Measurements from ENCODE around the gene TMEM179. TPM values are rescaled to one million over a fixed set of nuclear protein-coding genes. Genes with fewer than 3 reads are reported as not detected.

The TMEM179 gene
- total and polyA plus RNA-seq, 2 donors (not counting 1 experiment from before 2014, with no cell fraction given) = not detected

GRCh38 chr14:104596451-104596918 is 8.1 kb downstream of the TMEM179 start:
- intact Hi-C loops (cut with micrococcal nuclease) = no loop called here
- no peak overlapping the region for H3K27ac Mint-ChIP-seq
- no peaks in the 10 kb centered on the region for H4K20me1 ChIP-seq (ENCODE audit: control insufficient read depth, insufficient read depth, low read length, poor library complexity, severe bottlenecking)
- peaks cover 2% of the 10 kb centered on the region for H3K4me1 Mint-ChIP-seq
- WGBS (ENCODE audit: insufficient coverage) = 86% methylated on average over 11 of the region's 11 CpGs
- ChIA-PET POLR2A (interaction anchor here (0.6 kb wide), 2 partner anchors 10 to 213 kb away, joined by 3 to 7 read pairs; no protein-coding TSS in a partner anchor), CTCF (no interaction called here)
- H3K79me2 ChIP-seq (ENCODE audit: control insufficient read depth, insufficient read depth, low read length) = no peaks in the 10 kb centered on the region
- no peak for DNase-seq
- H3K4me3 Mint-ChIP-seq = no peak overlapping the region
- peaks cover 0 to 10% (median 0%) of the 10 kb centered on the region in 4 experiments for H3K27me3 ChIP-seq (replicated peaks in 1 of 4; ENCODE audit: control extremely low read depth in 1 of 4, control insufficient read depth in 3 of 4, insufficient read depth in 4 of 4, low read length in 3 of 4)
- no peak for TF ChIP-seq EZH2 (IDR thresholded peaks at IDR 0.05; ENCODE audit: borderline replicate concordance, insufficient read depth, low read depth, low read length, poor library complexity, severe bottlenecking)
- TF ChIP-seq, protein P1, sequence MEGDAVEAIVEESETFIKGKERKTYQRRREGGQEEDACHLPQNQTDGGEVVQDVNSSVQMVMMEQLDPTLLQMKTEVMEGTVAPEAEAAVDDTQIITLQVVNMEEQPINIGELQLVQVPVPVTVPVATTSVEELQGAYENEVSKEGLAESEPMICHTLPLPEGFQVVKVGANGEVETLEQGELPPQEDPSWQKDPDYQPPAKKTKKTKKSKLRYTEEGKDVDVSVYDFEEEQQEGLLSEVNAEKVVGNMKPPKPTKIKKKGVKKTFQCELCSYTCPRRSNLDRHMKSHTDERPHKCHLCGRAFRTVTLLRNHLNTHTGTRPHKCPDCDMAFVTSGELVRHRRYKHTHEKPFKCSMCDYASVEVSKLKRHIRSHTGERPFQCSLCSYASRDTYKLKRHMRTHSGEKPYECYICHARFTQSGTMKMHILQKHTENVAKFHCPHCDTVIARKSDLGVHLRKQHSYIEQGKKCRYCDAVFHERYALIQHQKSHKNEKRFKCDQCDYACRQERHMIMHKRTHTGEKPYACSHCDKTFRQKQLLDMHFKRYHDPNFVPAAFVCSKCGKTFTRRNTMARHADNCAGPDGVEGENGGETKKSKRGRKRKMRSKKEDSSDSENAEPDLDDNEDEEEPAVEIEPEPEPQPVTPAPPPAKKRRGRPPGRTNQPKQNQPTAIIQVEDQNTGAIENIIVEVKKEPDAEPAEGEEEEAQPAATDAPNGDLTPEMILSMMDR (IDR thresholded peaks at IDR 0.05) = no peak
- H3K36me3 ChIP-seq (replicated peaks in 1 of 2; ENCODE audit: control extremely low read depth in 1 of 2, control insufficient read depth in 1 of 2, extremely low read depth in 1 of 2, insufficient read depth in 2 of 2, low read length in 1 of 2) = no peaks in the 10 kb centered on the region
- ATAC-seq (ENCODE audit: low read depth) = no peak
- H3K4me3 ChIP-seq (ENCODE audit: control extremely low read depth in 1 of 5, extremely low read depth in 1 of 5, insufficient read depth in 1 of 5, low read depth in 2 of 5, low read length in 4 of 5) = no peak overlapping the region
- no peaks in the 10 kb centered on the region for H3K9me3 ChIP-seq (ENCODE audit: control extremely low read depth in 1 of 3, control insufficient read depth in 2 of 3, insufficient read depth in 1 of 3, low read length in 2 of 3)
- H3K4me2 ChIP-seq (replicated peaks; ENCODE audit: low read depth, low read length, poor library complexity, severe bottlenecking) = no peak overlapping the region
- H3K27ac ChIP-seq (ENCODE audit: low read length in 2 of 2) = no peak overlapping the region
- no peak overlapping the region for H3K9ac ChIP-seq (ENCODE audit: low read length)
- no peaks in the 10 kb centered on the region for H3K4me1 ChIP-seq (ENCODE audit: control insufficient read depth in 2 of 2, insufficient read depth in 2 of 2, low read length in 2 of 2)
- no peak overlapping the region for H2AFZ ChIP-seq (ENCODE audit: insufficient read depth, low read depth, low read length, poor library complexity, severe bottlenecking)
- no peaks in the 10 kb centered on the region for H3K9me3 Mint-ChIP-seq (ENCODE audit: insufficient read depth)
- peaks cover 16% of the 10 kb centered on the region for H3K27me3 Mint-ChIP-seq

DNA sequence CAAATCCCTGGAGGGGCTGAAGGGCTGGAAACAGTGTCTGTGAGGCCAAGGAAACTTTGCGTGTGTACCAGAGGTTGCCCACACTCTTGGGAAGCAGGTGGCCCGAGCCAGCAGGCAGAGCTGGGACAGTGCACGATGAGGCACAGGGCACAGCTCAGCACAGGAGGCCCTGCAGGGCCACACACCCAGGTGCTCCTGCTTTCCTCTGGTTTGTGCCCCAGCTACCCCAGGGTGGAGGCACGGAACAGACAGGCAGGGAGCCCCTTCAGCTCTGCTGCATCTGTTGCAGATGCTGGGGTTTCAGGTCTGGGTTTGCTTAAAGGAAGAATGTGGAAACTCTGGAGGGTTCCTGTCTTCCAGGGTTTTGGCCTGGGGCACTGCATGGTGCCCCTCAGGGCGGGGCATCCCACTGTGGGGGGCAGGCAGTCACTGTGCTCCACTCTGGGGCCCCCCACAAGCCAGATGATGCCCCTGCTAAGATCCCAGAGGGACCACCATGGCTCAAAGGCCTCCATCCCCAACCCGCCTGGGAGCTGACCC is 8.6 kb downstream of the TMEM179 start:
- Histone ChIP-seq H2AFZ (ENCODE audit: insufficient read depth, low read depth, low read length, poor library complexity, severe bottlenecking) (no peak overlapping the region), H3K79me2 (ENCODE audit: control insufficient read depth, insufficient read depth, low read length) (no peaks in the 10 kb centered on the region), H3K4me3 (ENCODE audit: control extremely low read depth in 1 of 5, extremely low read depth in 1 of 5, insufficient read depth in 1 of 5, low read depth in 2 of 5, low read length in 4 of 5) (no peak overlapping the region), H3K9me3 (ENCODE audit: control extremely low read depth in 1 of 3, control insufficient read depth in 2 of 3, insufficient read depth in 1 of 3, low read length in 2 of 3) (no peaks in the 10 kb centered on the region), H3K4me2 (replicated peaks; ENCODE audit: low read depth, low read length, poor library complexity, severe bottlenecking) (no peak overlapping the region), H4K20me1 (ENCODE audit: control insufficient read depth, insufficient read depth, low read length, poor library complexity, severe bottlenecking) (no peaks in the 10 kb centered on the region), H3K36me3 (replicated peaks in 1 of 2; ENCODE audit: control extremely low read depth in 1 of 2, control insufficient read depth in 1 of 2, extremely low read depth in 1 of 2, insufficient read depth in 2 of 2, low read length in 1 of 2) (no peaks in the 10 kb centered on the region), H3K27me3 (replicated peaks in 1 of 4; ENCODE audit: control extremely low read depth in 1 of 4, control insufficient read depth in 3 of 4, insufficient read depth in 4 of 4, low read length in 3 of 4) (peaks cover 0 to 8% (median 0%) of the 10 kb centered on the region in 4 experiments), H3K4me1 (ENCODE audit: control insufficient read depth in 2 of 2, insufficient read depth in 2 of 2, low read length in 2 of 2) (no peaks in the 10 kb centered on the region), H3K9ac (ENCODE audit: low read length) (no peak overlapping the region), H3K27ac (ENCODE audit: low read length in 2 of 2) (no peak overlapping the region)
- 68% methylated on average over 6 of the region's 6 CpGs for WGBS (ENCODE audit: insufficient coverage)
- intact Hi-C loops (cut with micrococcal nuclease) = no loop called here
- Mint-ChIP-seq H3K27ac (no peak overlapping the region), H3K4me3 (no peak overlapping the region), H3K4me1 (peaks cover 2% of the 10 kb centered on the region), H3K27me3 (peaks cover 16% of the 10 kb centered on the region), H3K9me3 (ENCODE audit: insufficient read depth) (no peaks in the 10 kb centered on the region)
- ChIA-PET POLR2A (interaction anchor here (0.6 kb wide), 2 partner anchors 11 to 213 kb away, joined by 3 to 7 read pairs; no protein-coding TSS in a partner anchor), CTCF (no interaction called here)
- ATAC-seq (ENCODE audit: low read depth) (no peak), DNase-seq (no peak)
- no peak for TF ChIP-seq EZH2 (IDR thresholded peaks at IDR 0.05; ENCODE audit: borderline replicate concordance, insufficient read depth, low read depth, low read length, poor library complexity, severe bottlenecking)
- TF ChIP-seq, protein P1 (IDR thresholded peaks at IDR 0.05) = no peak

All from B cell (primary cell).